ENCODE data around the gene FBXW11. TPM values are rescaled to one million over a fixed set of nuclear protein-coding genes. Genes with fewer than 3 reads are reported as not detected.

Gene FBXW11
- total and polyA plus RNA-seq, 2 of the 13 experiments (the other 11 are each of a cell fraction or from before 2014, with no cell fraction given), result 31.7 to 53.6 TPM

- TF ChIP-seq ZBTB40 (IDR thresholded peaks at IDR 0.05), result no peak
- TF ChIP-seq ZBTB40 (CRISPR knock-in tag; IDR thresholded peaks at IDR 0.05), result no peak
- TF ChIP-seq ZNF773 (CRISPR knock-in tag; IDR thresholded peaks at IDR 0.05; ENCODE audit: borderline replicate concordance), result no peak
- TF ChIP-seq ZNF275 (CRISPR knock-in tag; IDR thresholded peaks at IDR 0.05; ENCODE audit: borderline replicate concordance), result no peak
- TF ChIP-seq ZNF597 (CRISPR knock-in tag; IDR thresholded peaks at IDR 0.05), result no peak
- TF ChIP-seq ZSCAN31 (CRISPR knock-in tag; IDR thresholded peaks at IDR 0.05; ENCODE audit: low read depth), result no peak
- no peak for TF ChIP-seq ZNF337 (CRISPR knock-in tag; IDR thresholded peaks at IDR 0.05; ENCODE audit: borderline replicate concordance, low read depth)
- TF ChIP-seq ZFAT (CRISPR knock-in tag; conservative IDR thresholded peaks at IDR 0.05), result no peak
- TF ChIP-seq KDM6A (CRISPR knock-in tag; IDR thresholded peaks at IDR 0.05; ENCODE audit: low read depth), result no peak
Observed at GRCh38 chr5:172049226-172049796, 42.9 kb upstream of the FBXW11 start (continued).

Measured in HepG2 (cell line).